CD8-positive, alpha-beta memory T cell (primary cell): Measurements from ENCODE around the gene PDCD1LG2. TPM values are rescaled to one million over a fixed set of nuclear protein-coding genes. Genes with fewer than 3 reads are reported as not detected.

Experiments
- CTCF ChIA-PET: fragments of 350-600 bp; sonication (Branson Sonifier 250); formaldehyde crosslinking; loops from one replicate; lab custom pipeline; 2021; ENCODE audit warnings: antibody characterized with exemption; lab: Charles Lee
- POLR2A ChIA-PET: fragments of 350-600 bp; sonication (Branson Sonifier 250); formaldehyde crosslinking; loops from one replicate; lab custom pipeline; 2021; ENCODE audit warnings: antibody characterized with exemption; lab: Charles Lee
- DNase-seq, 5 donors: peaks; one replicate each; pipeline versions ENCODE4 v3.0.0 to v3.0.0-alpha.2; 2020 to 2022; ENCODE audit warnings: mixed read lengths in 1 of 5
- H3K27ac ChIP-seq: one replicate; pipeline ENCODE4 v1.7.0; 2013; ENCODE audit warnings: low read depth, mild to moderate bottlenecking, low read length, moderate library complexity
- H3K27me3 ChIP-seq: 2 replicates; pipeline ENCODE4 v1.7.0; 2013; ENCODE audit warnings: low read length, mild to moderate bottlenecking; ENCODE audit not compliant: insufficient read depth, poor library complexity, severe bottlenecking
- H3K36me3 ChIP-seq: 2 replicates; pipeline ENCODE4 v1.7.0; 2013; ENCODE audit warnings: mild to moderate bottlenecking, low read length, moderate library complexity; ENCODE audit not compliant: insufficient read depth
- H3K4me1 ChIP-seq: 2 replicates; pipeline ENCODE4 v1.7.0; 2013; ENCODE audit warnings: mild to moderate bottlenecking, low read length, moderate library complexity; ENCODE audit not compliant: insufficient read depth
- H3K4me3 ChIP-seq: 2 replicates; pipeline ENCODE4 v1.7.0; 2013; ENCODE audit warnings: mild to moderate bottlenecking, low read length
- H3K9me3 ChIP-seq: 2 replicates; pipeline ENCODE4 v1.7.0; 2013; ENCODE audit warnings: mild to moderate bottlenecking, low read length
- H3K27ac Mint-ChIP-seq, 8 donors: one replicate each; pipeline ENCODE4 v1.8.0; 2020 to 2021; ENCODE audit warnings: mixed read lengths in 8 of 8, mild to moderate bottlenecking in 6 of 8, inconsistent platforms in 3 of 8, moderate library complexity in 3 of 8
- H3K27me3 Mint-ChIP-seq, 2 donors: one replicate each; pipeline ENCODE4 v1.8.0; 2020 to 2021; ENCODE audit warnings: mixed read lengths in 2 of 2, mild to moderate bottlenecking in 1 of 2, moderate library complexity in 1 of 2
- H3K36me3 Mint-ChIP-seq, 3 donors: one replicate each; pipeline ENCODE4 v1.8.0; 2020 to 2021; ENCODE audit warnings: mixed read lengths in 3 of 3, inconsistent platforms in 1 of 3, mild to moderate bottlenecking in 1 of 3
- H3K4me1 Mint-ChIP-seq, 3 donors: one replicate each; pipeline ENCODE4 v1.8.0; 2020 to 2021; ENCODE audit warnings: mixed read lengths in 3 of 3, inconsistent platforms in 1 of 3, mild to moderate bottlenecking in 1 of 3
- H3K4me3 Mint-ChIP-seq, 7 donors: one replicate each; pipeline ENCODE4 v1.8.0; 2020 to 2021; ENCODE audit warnings: mixed read lengths in 7 of 7, mild to moderate bottlenecking in 6 of 7, moderate library complexity in 4 of 7, inconsistent platforms in 2 of 7
- H3K9me3 Mint-ChIP-seq, 5 donors: one replicate each; pipeline ENCODE4 v1.8.0; 2020 to 2022; ENCODE audit warnings: mixed read lengths in 5 of 5, mild to moderate bottlenecking in 3 of 5, moderate library complexity in 2 of 5, inconsistent platforms in 1 of 5
- polyA plus RNA-seq: library from polyadenylated mRNA; unstranded; fragments of 300-500 nt; fragmentation: Illumina TruSeq; gene quantifications from one replicate; pipeline ENCODE4 v1.2.3, GENCODE V29; 2021
- total RNA-seq, 2 experiments: library from RNA; stranded (reverse); gene quantifications; one replicate each; pipeline ENCODE4 v1.2.3, GENCODE V29; 2021

The PDCD1LG2 gene
- total and polyA plus RNA-seq, 3 experiments from 2014 or later = 0.33 to 0.37 TPM; not detected in 1

- Histone ChIP-seq H3K27me3 (no peaks in the 10 kb centered on the region), H3K4me3 (no peak overlapping the region), H3K4me1 (no peaks in the 10 kb centered on the region), H3K9me3 (no peaks in the 10 kb centered on the region), H3K36me3 (no peaks in the 10 kb centered on the region), H3K27ac (no peak overlapping the region)
- no peak for DNase-seq
- ChIA-PET CTCF (no interaction called here), POLR2A (no interaction called here)
- H3K36me3 Mint-ChIP-seq = peaks cover 3 to 24% (median 7%) of the 10 kb centered on the region in 3 donors
- H3K4me3 Mint-ChIP-seq = no peak overlapping the region
- H3K27me3 Mint-ChIP-seq = peaks cover 4 to 6% of the 10 kb centered on the region in 2 donors
- peaks cover 0 to 6% (median 4%) of the 10 kb centered on the region in 5 donors for H3K9me3 Mint-ChIP-seq
- H3K27ac Mint-ChIP-seq = no peak overlapping the region
- H3K4me1 Mint-ChIP-seq = peaks cover 3 to 5% (median 5%) of the 10 kb centered on the region in 3 donors
Measured at GRCh38 chr9:5478206-5478605, 32.1 kb upstream of the PDCD1LG2 start.

GRCh38 chr9:5479994-5480694 lies 30.2 kb upstream of the PDCD1LG2 start:
- peaks cover 0 to 6% (median 2%) of the 10 kb centered on the region in 5 donors for H3K9me3 Mint-ChIP-seq
- no peak overlapping the region for H3K27ac Mint-ChIP-seq
- peaks cover 6 to 7% of the 10 kb centered on the region in 2 donors for H3K27me3 Mint-ChIP-seq
- no peak overlapping the region for H3K27ac ChIP-seq
- H3K36me3 ChIP-seq = no peaks in the 10 kb centered on the region
- no peaks in the 10 kb centered on the region for H3K4me1 ChIP-seq
- H3K4me1 Mint-ChIP-seq = no peaks in the 10 kb centered on the region
- H3K36me3 Mint-ChIP-seq = peaks cover 3 to 22% (median 5%) of the 10 kb centered on the region in 3 donors
- DNase-seq = no peak
- H3K4me3 ChIP-seq = no peak overlapping the region
- ChIA-PET CTCF (interaction anchor here (1.5 kb wide), 1 partner anchor 121 kb away, joined by 3 read pairs; no protein-coding TSS in a partner anchor), POLR2A (interaction anchor here (0.5 kb wide), 1 partner anchor 120 kb away, joined by 4 read pairs; no protein-coding TSS in a partner anchor)
- H3K27me3 ChIP-seq = no peaks in the 10 kb centered on the region
- no peaks in the 10 kb centered on the region for H3K9me3 ChIP-seq
- H3K4me3 Mint-ChIP-seq = no peak overlapping the region

- H3K27me3 Mint-ChIP-seq = peaks cover 6 to 7% of the 10 kb centered on the region in 2 donors
- no peaks in the 10 kb centered on the region for H3K9me3 ChIP-seq
- ChIA-PET CTCF (interaction anchor here (1.5 kb wide), 1 partner anchor 120 kb away, joined by 3 read pairs; no protein-coding TSS in a partner anchor), POLR2A (no interaction called here)
- no peaks in the 10 kb centered on the region for H3K4me1 ChIP-seq
- no peak for DNase-seq
- H3K4me3 ChIP-seq = no peak overlapping the region
- H3K36me3 ChIP-seq = no peaks in the 10 kb centered on the region
- no peak overlapping the region for H3K27ac ChIP-seq
- peaks cover 0 to 6% (median 0%) of the 10 kb centered on the region in 5 donors for H3K9me3 Mint-ChIP-seq
- H3K4me3 Mint-ChIP-seq = no peak overlapping the region
- no peaks in the 10 kb centered on the region for H3K27me3 ChIP-seq
- no peak overlapping the region for H3K27ac Mint-ChIP-seq
- peaks cover 3 to 15% (median 5%) of the 10 kb centered on the region in 3 donors for H3K36me3 Mint-ChIP-seq
- H3K4me1 Mint-ChIP-seq = no peaks in the 10 kb centered on the region
Measured at GRCh38 chr9:5480919-5481318, 29.4 kb upstream of the PDCD1LG2 start.

- no peaks in the 10 kb centered on the region for H3K9me3 ChIP-seq
- Mint-ChIP-seq H3K4me1 (no peaks in the 10 kb centered on the region), H3K27me3 (peaks cover 6 to 7% of the 10 kb centered on the region in 2 donors), H3K36me3 (peaks cover 0 to 9% (median 0%) of the 10 kb centered on the region in 3 donors), H3K27ac (no peak overlapping the region), H3K4me3 (no peak overlapping the region), H3K9me3 (peaks cover 0 to 1% (median 0%) of the 10 kb centered on the region in 5 donors)
- ChIA-PET POLR2A (no interaction called here), CTCF (interaction anchor here (0.6 kb wide), 1 partner anchor 133 kb away, joined by 4 read pairs; no protein-coding TSS in a partner anchor)
- no peaks in the 10 kb centered on the region for H3K36me3 ChIP-seq
- no peaks in the 10 kb centered on the region for H3K27me3 ChIP-seq
- H3K27ac ChIP-seq = no peak overlapping the region
- no peak overlapping the region for H3K4me3 ChIP-seq
- H3K4me1 ChIP-seq = no peaks in the 10 kb centered on the region
- no peak for DNase-seq
Measured at GRCh38 chr9:5481322-5482040, 28.9 kb upstream of the PDCD1LG2 start.

- Histone ChIP-seq H3K4me3 (no peak overlapping the region), H3K36me3 (no peaks in the 10 kb centered on the region), H3K27ac (no peak overlapping the region), H3K4me1 (no peaks in the 10 kb centered on the region), H3K9me3 (no peaks in the 10 kb centered on the region), H3K27me3 (no peaks in the 10 kb centered on the region)
- H3K4me3 Mint-ChIP-seq = no peak overlapping the region
- CTCF ChIA-PET = interaction anchor here (0.6 to 0.7 kb wide), 2 partner anchors 27 to 133 kb away, joined by 3 to 4 read pairs; no protein-coding TSS in a partner anchor
- DNase-seq = no peak
- H3K4me1 Mint-ChIP-seq = no peaks in the 10 kb centered on the region
- H3K27me3 Mint-ChIP-seq = peaks cover 6 to 7% of the 10 kb centered on the region in 2 donors
- H3K27ac Mint-ChIP-seq = no peak overlapping the region
- H3K9me3 Mint-ChIP-seq = no peaks in the 10 kb centered on the region
- peaks cover 0 to 8% (median 0%) of the 10 kb centered on the region in 3 donors for H3K36me3 Mint-ChIP-seq
- POLR2A ChIA-PET = no interaction called here
Measured at GRCh38 chr9:5482194-5482593, 28.1 kb upstream of the PDCD1LG2 start.

- no peaks in the 10 kb centered on the region for H3K9me3 Mint-ChIP-seq
- ChIA-PET POLR2A (interaction anchor here (0.6 kb wide), 1 partner anchor 31 kb away, joined by 3 read pairs; no protein-coding TSS in a partner anchor), CTCF (no interaction called here)
- Histone ChIP-seq H3K36me3 (no peaks in the 10 kb centered on the region), H3K4me1 (no peaks in the 10 kb centered on the region), H3K27me3 (no peaks in the 10 kb centered on the region), H3K9me3 (no peaks in the 10 kb centered on the region), H3K27ac (no peak overlapping the region), H3K4me3 (no peak overlapping the region)
- peaks cover 0 to 2% (median 0%) of the 10 kb centered on the region in 3 donors for H3K36me3 Mint-ChIP-seq
- no peak overlapping the region for H3K4me3 Mint-ChIP-seq
- H3K27ac Mint-ChIP-seq = no peak overlapping the region
- peaks cover 6 to 7% of the 10 kb centered on the region in 2 donors for H3K27me3 Mint-ChIP-seq
- H3K4me1 Mint-ChIP-seq = no peaks in the 10 kb centered on the region
- no peak for DNase-seq
Measured at GRCh38 chr9:5483306-5483705, 27.0 kb upstream of the PDCD1LG2 start.

- H3K36me3 Mint-ChIP-seq = no peaks in the 10 kb centered on the region
- no peak for DNase-seq
- Histone ChIP-seq H3K4me3 (no peak overlapping the region), H3K27ac (no peak overlapping the region), H3K36me3 (no peaks in the 10 kb centered on the region), H3K4me1 (no peaks in the 10 kb centered on the region), H3K9me3 (no peaks in the 10 kb centered on the region), H3K27me3 (no peaks in the 10 kb centered on the region)
- H3K27ac Mint-ChIP-seq = no peak overlapping the region
- H3K9me3 Mint-ChIP-seq = no peaks in the 10 kb centered on the region
- ChIA-PET CTCF (no interaction called here), POLR2A (no interaction called here)
- no peak overlapping the region for H3K4me3 Mint-ChIP-seq
- no peaks in the 10 kb centered on the region for H3K4me1 Mint-ChIP-seq
- peaks cover 5 to 7% of the 10 kb centered on the region in 2 donors for H3K27me3 Mint-ChIP-seq
Measured at GRCh38 chr9:5485378-5486085, 24.8 kb upstream of the PDCD1LG2 start.
